ENCODE measurements around the gene ARFGEF2. TPM values are rescaled to one million over a fixed set of nuclear protein-coding genes. Genes with fewer than 3 reads are reported as not detected.

Gene ARFGEF2
- total RNA-seq, 4 donors from 2014 or later, result 27.2 to 45.1 (median 35.3) TPM

GRCh38 chr20:49030954-49031619, 109.6 kb downstream of the ARFGEF2 start:
- no peak for DNase-seq (ENCODE audit: low spot score in 2 of 2)
- no peak overlapping the region for H3K4me3 ChIP-seq (ENCODE audit: low read depth, poor library complexity, severe bottlenecking)
- 53% methylated on average over 6 of the region's 6 CpGs for WGBS, 2 donors
- intact Hi-C loops (cut with DNase I; ENCODE audit: low total_unique reads), result no loop called here
- TF ChIP-seq CTCF (IDR thresholded peaks at IDR 0.05), result no peak
- no peak for TF ChIP-seq POLR2A (IDR thresholded peaks at IDR 0.05)

- no peak for DNase-seq (ENCODE audit: low spot score in 2 of 2)
- 96 to 99% methylated on average over 8 of the region's 8 CpGs for WGBS, 2 donors
- H3K4me3 ChIP-seq (ENCODE audit: low read depth, poor library complexity, severe bottlenecking), result no peak overlapping the region
- TF ChIP-seq POLR2A (IDR thresholded peaks at IDR 0.05) (no peak), CTCF (IDR thresholded peaks at IDR 0.05) (no peak)
- intact Hi-C loops (cut with DNase I; ENCODE audit: low total_unique reads), result no loop called here
These were observed 110.9 kb downstream of the ARFGEF2 start for GRCh38 chr20:49032455-49032854.

GRCh38 chr20:49034070-49034732, 112.7 kb downstream of the ARFGEF2 start:
- no peak overlapping the region for H3K4me3 ChIP-seq (ENCODE audit: low read depth, poor library complexity, severe bottlenecking)
- intact Hi-C loops (cut with DNase I; ENCODE audit: low total_unique reads), result no loop called here
- DNase-seq (ENCODE audit: low spot score in 2 of 2), result no peak
- TF ChIP-seq POLR2A (IDR thresholded peaks at IDR 0.05) (no peak), CTCF (IDR thresholded peaks at IDR 0.05) (no peak)
- WGBS, 2 donors, result 87 to 94% methylated on average over 7 of the region's 7 CpGs

GRCh38 chr20:49037962-49038387, 116.5 kb downstream of the ARFGEF2 start:
- WGBS, 2 donors, result 69 to 71% methylated on average over 3 of the region's 3 CpGs
- no peak for DNase-seq (ENCODE audit: low spot score in 2 of 2)
- intact Hi-C loops (cut with DNase I; ENCODE audit: low total_unique reads), result no loop called here
- TF ChIP-seq CTCF (IDR thresholded peaks at IDR 0.05), result no peak
- no peak for TF ChIP-seq POLR2A (IDR thresholded peaks at IDR 0.05)
- H3K4me3 ChIP-seq (ENCODE audit: low read depth, poor library complexity, severe bottlenecking), result no peak overlapping the region

GRCh38 chr20:49039854-49040253, 118.3 kb downstream of the ARFGEF2 start:
- no peak for DNase-seq (ENCODE audit: low spot score in 2 of 2)
- WGBS, 2 donors, result 87 to 97% methylated on average over 5 of the region's 5 CpGs
- intact Hi-C loops (cut with DNase I; ENCODE audit: low total_unique reads), result no loop called here
- H3K4me3 ChIP-seq (ENCODE audit: low read depth, poor library complexity, severe bottlenecking), result no peak overlapping the region
- TF ChIP-seq POLR2A (IDR thresholded peaks at IDR 0.05), result no peak
- TF ChIP-seq CTCF (IDR thresholded peaks at IDR 0.05), result no peak

Measured in lower leg skin (tissue), 4 donors.